ENCODE results near the gene RBM18. TPM values are rescaled to one million over a fixed set of nuclear protein-coding genes. Genes with fewer than 3 reads are reported as not detected.

RBM18 gene
- total RNA-seq, 4 donors from 2014 or later: 10.2 to 15.8 (median 11.9) TPM

DNA sequence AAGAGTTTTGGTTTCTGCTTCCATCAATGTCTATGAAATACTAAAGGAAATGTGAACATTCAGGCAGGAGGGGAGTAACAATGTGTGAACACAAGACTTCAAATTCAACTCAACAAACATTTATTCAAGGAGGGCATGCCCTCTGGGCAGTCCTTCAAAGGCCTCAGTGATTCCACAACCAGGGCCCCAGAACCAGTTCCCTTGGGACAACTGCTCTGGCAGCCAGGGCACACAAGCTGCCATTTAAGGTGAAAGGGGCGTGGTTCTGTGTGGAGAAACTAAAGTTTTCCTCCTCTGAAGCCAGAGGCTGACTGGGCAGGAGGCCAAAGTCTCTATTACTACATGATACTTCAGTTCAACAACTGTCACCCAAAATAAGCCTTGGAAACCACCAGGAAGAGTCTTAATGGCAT lies 3.2 kb downstream of the RBM18 start:
- 67% methylated on average over 1 of the region's 1 CpG for WGBS

DNA sequence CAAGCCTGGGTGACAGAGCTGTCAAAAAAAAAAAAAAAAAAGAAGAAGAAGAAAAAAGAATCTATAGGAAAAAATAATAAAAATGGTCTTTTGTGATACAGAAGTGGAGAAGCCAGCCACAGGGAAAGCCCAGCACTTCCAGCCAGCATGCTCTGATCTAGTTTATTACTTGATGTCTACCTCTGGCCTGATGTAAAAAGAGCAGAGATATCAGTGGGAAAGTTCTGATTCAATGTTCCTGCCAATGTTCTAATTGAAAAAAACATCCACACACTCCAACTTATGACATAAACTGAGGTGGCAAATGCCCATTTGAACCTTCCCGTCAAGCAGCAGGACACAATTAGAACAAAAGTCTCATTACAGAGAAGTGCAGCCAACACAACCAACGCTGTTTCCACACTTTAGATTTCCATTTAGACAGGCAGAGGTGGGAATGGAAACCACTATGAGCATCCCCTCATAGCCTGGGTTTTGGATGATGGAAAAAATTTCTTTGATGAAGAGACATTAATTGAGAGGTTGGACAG lies 5.7 kb downstream of the RBM18 start:
- Histone ChIP-seq H3K27ac (no peak overlapping the region), H3K9me3 (no peaks in the 10 kb centered on the region), H3K36me3 (peaks cover 26% of the 10 kb centered on the region), H3K4me1 (peaks cover 27% of the 10 kb centered on the region), H3K27me3 (no peaks in the 10 kb centered on the region), H3K4me3 (no peak overlapping the region)
- DNase-seq (ENCODE audit: low spot score in 2 of 2): no peak
- 78% methylated on average over 2 of the region's 2 CpGs for WGBS
- TF ChIP-seq EP300 (IDR thresholded peaks at IDR 0.05): no peak
- TF ChIP-seq, protein P1, sequence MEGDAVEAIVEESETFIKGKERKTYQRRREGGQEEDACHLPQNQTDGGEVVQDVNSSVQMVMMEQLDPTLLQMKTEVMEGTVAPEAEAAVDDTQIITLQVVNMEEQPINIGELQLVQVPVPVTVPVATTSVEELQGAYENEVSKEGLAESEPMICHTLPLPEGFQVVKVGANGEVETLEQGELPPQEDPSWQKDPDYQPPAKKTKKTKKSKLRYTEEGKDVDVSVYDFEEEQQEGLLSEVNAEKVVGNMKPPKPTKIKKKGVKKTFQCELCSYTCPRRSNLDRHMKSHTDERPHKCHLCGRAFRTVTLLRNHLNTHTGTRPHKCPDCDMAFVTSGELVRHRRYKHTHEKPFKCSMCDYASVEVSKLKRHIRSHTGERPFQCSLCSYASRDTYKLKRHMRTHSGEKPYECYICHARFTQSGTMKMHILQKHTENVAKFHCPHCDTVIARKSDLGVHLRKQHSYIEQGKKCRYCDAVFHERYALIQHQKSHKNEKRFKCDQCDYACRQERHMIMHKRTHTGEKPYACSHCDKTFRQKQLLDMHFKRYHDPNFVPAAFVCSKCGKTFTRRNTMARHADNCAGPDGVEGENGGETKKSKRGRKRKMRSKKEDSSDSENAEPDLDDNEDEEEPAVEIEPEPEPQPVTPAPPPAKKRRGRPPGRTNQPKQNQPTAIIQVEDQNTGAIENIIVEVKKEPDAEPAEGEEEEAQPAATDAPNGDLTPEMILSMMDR (IDR thresholded peaks at IDR 0.05): no peak
- TF ChIP-seq POLR2A (IDR thresholded peaks at IDR 0.05): no peak
- TF ChIP-seq POLR2AphosphoS5 (IDR thresholded peaks at IDR 0.05): no peak

More for the DNA sequence above, 3.2 kb downstream of the RBM18 start:
- Histone ChIP-seq H3K36me3 (peaks cover 21% of the 10 kb centered on the region), H3K4me3 (no peak overlapping the region), H3K4me1 (peaks cover 39% of the 10 kb centered on the region), H3K27me3 (no peaks in the 10 kb centered on the region), H3K9me3 (no peaks in the 10 kb centered on the region), H3K27ac (no peak overlapping the region)
- peak; percentile 77 to 80 for DNase-seq (ENCODE audit: low spot score in 2 of 2)
- no peak for TF ChIP-seq POLR2AphosphoS5 (IDR thresholded peaks at IDR 0.05)
- no peak for TF ChIP-seq EP300 (IDR thresholded peaks at IDR 0.05)
- TF ChIP-seq, protein P1 (IDR thresholded peaks at IDR 0.05): no peak
- TF ChIP-seq POLR2A (IDR thresholded peaks at IDR 0.05): no peak

- DNase-seq (ENCODE audit: low spot score in 2 of 2): no peak
- TF ChIP-seq POLR2A (IDR thresholded peaks at IDR 0.05): no peak
- no peak for TF ChIP-seq EP300 (IDR thresholded peaks at IDR 0.05)
- TF ChIP-seq, protein P1 (IDR thresholded peaks at IDR 0.05): no peak
- TF ChIP-seq POLR2AphosphoS5 (IDR thresholded peaks at IDR 0.05): no peak
- WGBS: 92% methylated on average over 5 of the region's 5 CpGs
- Histone ChIP-seq H3K27ac (no peak overlapping the region), H3K27me3 (no peaks in the 10 kb centered on the region), H3K4me3 (no peak overlapping the region), H3K4me1 (no peaks in the 10 kb centered on the region), H3K36me3 (peaks cover 43% of the 10 kb centered on the region), H3K9me3 (no peaks in the 10 kb centered on the region)
These were observed 8.4 kb downstream of the RBM18 start for GRCh38 chr9:122256206-122256605.

GRCh38 chr9:122254761-122255160 lies 9.9 kb downstream of the RBM18 start:
- no peak overlapping the region for H3K4me3 ChIP-seq
- DNase-seq (ENCODE audit: low spot score in 2 of 2): no peak
- H3K27ac ChIP-seq: no peak overlapping the region
- H3K36me3 ChIP-seq: peaks cover 40% of the 10 kb centered on the region
- 81% methylated on average over 3 of the region's 3 CpGs for WGBS
- TF ChIP-seq EP300 (IDR thresholded peaks at IDR 0.05) (no peak), POLR2A (IDR thresholded peaks at IDR 0.05) (no peak)
- TF ChIP-seq, protein P1 (IDR thresholded peaks at IDR 0.05): no peak
- H3K9me3 ChIP-seq: no peaks in the 10 kb centered on the region
- H3K27me3 ChIP-seq: no peaks in the 10 kb centered on the region
- no peaks in the 10 kb centered on the region for H3K4me1 ChIP-seq

- TF ChIP-seq EP300 (IDR thresholded peaks at IDR 0.05): no peak
- TF ChIP-seq POLR2AphosphoS5 (IDR thresholded peaks at IDR 0.05): no peak
- no peak for TF ChIP-seq POLR2A (IDR thresholded peaks at IDR 0.05)
- TF ChIP-seq, protein P1 (IDR thresholded peaks at IDR 0.05): no peak
- no peaks in the 10 kb centered on the region for H3K9me3 ChIP-seq
- H3K4me3 ChIP-seq: no peak overlapping the region
- H3K36me3 ChIP-seq: peaks cover 42% of the 10 kb centered on the region
- H3K4me1 ChIP-seq: peaks cover 4% of the 10 kb centered on the region
- H3K27ac ChIP-seq: no peak overlapping the region
- 64% methylated on average over 5 of the region's 5 CpGs for WGBS
- no peaks in the 10 kb centered on the region for H3K27me3 ChIP-seq
- DNase-seq (ENCODE audit: low spot score in 2 of 2): no peak
These were observed 11.8 kb downstream of the RBM18 start for GRCh38 chr9:122252796-122253195.
